Epithelial cell of esophagus (primary cell): Measurements from ENCODE around the gene RPAP3.

ENCODE experiments used
- DNase-seq: peaks from one replicate; pipeline ENCODE4 v3.0.0; 2010; ENCODE audit warnings: low read depth
- H3K4me3 ChIP-seq: 2 replicates; pipeline ENCODE4 v1.5.1; 2011; ENCODE audit warnings: mild to moderate bottlenecking, low read length, control low read depth
- TF ChIP-seq, protein P1 (sequence below): IDR thresholded peaks from 2 replicates; pipeline ENCODE4 v1.5.1; 2011; ENCODE audit warnings: low read depth, mild to moderate bottlenecking, low read length, control low read depth, inconsistent platforms; ENCODE audit not compliant: insufficient read depth; ENCODE audit errors: missing control alignments

Gene RPAP3

DNA sequence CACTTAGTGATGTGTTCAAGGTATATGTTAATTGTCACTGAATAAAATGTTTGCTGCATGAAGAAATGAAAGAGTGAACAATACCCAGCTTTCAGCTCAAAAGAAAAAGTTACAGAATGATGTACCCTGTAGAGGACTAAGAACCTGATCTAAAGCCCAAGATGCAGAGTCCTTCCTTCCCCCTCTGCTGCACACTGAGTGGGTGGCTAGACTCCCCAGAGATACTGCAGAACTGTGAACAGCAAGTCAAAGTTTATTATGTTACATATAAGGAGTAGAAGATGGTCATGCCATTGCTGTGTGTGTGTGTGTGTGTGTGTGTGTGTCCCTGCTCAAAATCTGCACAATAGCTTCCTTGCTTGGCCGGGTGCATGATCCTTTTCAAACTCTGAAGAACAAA is 83.9 kb downstream of the RPAP3 start:
- TF ChIP-seq, protein P1, sequence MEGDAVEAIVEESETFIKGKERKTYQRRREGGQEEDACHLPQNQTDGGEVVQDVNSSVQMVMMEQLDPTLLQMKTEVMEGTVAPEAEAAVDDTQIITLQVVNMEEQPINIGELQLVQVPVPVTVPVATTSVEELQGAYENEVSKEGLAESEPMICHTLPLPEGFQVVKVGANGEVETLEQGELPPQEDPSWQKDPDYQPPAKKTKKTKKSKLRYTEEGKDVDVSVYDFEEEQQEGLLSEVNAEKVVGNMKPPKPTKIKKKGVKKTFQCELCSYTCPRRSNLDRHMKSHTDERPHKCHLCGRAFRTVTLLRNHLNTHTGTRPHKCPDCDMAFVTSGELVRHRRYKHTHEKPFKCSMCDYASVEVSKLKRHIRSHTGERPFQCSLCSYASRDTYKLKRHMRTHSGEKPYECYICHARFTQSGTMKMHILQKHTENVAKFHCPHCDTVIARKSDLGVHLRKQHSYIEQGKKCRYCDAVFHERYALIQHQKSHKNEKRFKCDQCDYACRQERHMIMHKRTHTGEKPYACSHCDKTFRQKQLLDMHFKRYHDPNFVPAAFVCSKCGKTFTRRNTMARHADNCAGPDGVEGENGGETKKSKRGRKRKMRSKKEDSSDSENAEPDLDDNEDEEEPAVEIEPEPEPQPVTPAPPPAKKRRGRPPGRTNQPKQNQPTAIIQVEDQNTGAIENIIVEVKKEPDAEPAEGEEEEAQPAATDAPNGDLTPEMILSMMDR: no peak
- H3K4me3 ChIP-seq: no peak overlapping the region

DNA sequence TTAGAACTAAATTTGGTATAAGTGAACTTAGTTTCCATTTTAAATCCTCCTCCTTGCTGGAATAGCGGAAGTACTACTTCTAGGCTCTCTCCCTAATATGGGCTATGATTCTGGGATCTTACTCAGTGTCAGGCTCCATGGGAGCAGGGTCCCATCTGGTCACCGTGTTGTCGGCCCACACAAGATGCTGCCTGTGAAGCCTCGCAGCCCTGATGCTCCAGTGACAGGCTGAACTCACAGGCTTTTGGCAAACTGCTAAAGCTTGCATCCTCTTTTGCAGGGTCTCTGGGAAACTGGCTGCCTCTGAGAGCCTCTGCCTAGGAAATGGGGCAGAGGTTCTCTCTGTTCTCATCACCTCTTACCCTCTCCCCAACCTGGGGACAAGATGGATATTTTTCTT is 88.4 kb downstream of the RPAP3 start:
- no peak overlapping the region for H3K4me3 ChIP-seq
- no peak for DNase-seq
- TF ChIP-seq, protein P1: no peak

More for the DNA sequence above, 83.9 kb downstream of the RPAP3 start:
- no peak for DNase-seq

DNA sequence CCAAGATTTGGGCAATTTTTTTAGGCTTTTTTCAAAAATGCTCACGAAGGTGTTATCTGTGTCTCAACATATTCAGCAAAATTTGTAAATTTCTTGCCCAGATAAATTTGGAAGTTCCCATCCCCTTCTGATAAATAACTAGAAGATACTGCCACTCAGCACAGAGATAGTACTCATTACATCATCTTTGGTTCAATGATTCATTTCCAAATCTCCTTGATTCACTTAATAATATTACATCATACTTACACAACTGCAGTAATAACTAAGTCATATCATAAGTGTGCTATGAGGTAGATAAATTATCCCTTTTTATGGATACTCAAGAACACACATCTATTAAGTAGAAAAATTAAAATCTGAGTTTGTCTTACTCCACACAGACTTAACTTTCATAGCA is 89.4 kb downstream of the RPAP3 start:
- H3K4me3 ChIP-seq: no peak overlapping the region
- TF ChIP-seq, protein P1: no peak
- peak; percentile 21 for DNase-seq

DNA sequence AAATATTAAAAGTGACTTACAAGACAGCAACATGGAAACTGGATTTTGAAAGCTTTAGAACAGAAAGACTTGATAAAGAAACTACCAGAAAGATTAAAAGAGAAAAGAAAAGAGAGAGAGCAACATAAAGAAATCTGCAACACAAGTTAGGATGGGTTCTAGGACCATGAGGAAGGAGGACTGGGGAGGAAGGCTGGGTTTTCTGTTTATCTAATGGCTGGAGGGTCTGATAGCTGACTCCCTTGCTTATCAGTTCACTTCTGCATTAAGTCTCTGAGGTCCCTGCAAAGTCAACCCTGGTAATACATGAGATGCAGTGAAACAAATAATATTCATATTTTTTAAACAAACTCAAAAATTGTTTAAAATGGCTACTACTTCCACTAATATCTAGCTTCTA is 90.1 kb downstream of the RPAP3 start:
- no peak overlapping the region for H3K4me3 ChIP-seq
- TF ChIP-seq, protein P1: no peak
- no peak for DNase-seq

DNA sequence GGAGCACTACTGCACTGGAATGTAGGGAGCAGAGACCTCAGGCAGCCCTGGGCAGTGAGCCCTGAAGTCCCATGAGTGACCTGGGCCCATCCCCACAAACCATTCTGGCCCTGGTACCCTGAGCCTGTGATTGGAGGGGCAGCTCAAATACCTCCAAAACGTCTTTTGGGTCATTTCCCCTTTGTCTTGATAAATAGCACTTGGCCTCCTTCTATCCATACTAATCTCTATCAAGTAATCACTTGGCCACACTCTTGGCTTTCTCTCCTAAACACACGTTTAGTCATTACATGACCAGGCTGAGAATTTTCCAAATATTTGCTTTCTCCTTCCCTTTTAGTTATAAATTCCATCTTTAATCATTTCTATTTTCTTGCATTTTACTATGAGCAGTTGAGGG is 91.3 kb downstream of the RPAP3 start:
- TF ChIP-seq, protein P1: no peak
- no peak for DNase-seq
- H3K4me3 ChIP-seq: no peak overlapping the region

DNA sequence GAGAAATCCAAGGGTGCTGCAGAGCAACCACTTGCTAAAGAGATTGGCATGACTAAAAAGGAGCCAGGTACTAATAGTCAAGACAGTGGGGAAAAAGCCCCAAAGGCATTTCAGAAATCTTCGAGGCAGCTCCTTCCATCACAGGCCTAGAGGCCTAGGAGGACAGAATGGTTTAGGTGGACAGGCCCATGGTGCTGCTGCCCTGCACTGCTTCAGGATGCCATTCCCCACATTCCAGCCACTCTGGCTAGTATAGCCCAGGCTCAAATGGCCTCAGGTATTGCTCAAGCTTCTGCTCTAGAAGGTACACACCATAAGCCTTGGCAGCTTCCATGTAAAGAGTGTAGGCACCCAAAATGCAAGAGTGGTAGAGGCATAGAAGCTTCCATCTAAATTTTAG is 92.9 kb downstream of the RPAP3 start:
- TF ChIP-seq, protein P1: no peak
- H3K4me3 ChIP-seq: no peak overlapping the region
- DNase-seq: no peak

DNA sequence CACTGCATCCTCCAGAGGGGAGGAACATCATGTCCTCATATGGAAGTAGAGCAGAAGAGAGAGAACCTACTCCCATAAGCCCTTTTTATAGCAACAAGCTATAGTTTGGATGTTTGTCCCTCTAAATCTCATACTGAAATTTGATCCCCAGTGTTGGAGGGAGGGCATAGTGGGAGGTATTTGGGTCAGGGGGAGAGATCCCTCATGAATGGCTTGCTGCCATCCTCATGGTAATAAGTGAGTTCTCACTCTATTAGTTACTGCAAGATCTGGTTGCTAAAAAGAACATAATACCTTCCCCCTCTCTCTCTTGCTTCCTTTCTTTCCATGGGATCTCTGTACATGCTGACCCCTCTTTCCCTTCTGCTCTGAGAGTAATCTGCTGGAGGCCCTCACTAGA is 93.9 kb downstream of the RPAP3 start:
- no peak for DNase-seq
- no peak overlapping the region for H3K4me3 ChIP-seq
- TF ChIP-seq, protein P1: no peak
